Fibroblast of skin of scalp (primary cell): ENCODE measurements around the gene GHDC.
"Not testable (repeated sequence)": the region's sequence is repeated elsewhere in the genome, so short reads cannot be mapped to it uniquely, and the experiment has no call there.

Experiments
- DNase-seq: peaks from one replicate; pipeline ENCODE4 v3.0.0-alpha.2; 2013

Gene GHDC

DNA sequence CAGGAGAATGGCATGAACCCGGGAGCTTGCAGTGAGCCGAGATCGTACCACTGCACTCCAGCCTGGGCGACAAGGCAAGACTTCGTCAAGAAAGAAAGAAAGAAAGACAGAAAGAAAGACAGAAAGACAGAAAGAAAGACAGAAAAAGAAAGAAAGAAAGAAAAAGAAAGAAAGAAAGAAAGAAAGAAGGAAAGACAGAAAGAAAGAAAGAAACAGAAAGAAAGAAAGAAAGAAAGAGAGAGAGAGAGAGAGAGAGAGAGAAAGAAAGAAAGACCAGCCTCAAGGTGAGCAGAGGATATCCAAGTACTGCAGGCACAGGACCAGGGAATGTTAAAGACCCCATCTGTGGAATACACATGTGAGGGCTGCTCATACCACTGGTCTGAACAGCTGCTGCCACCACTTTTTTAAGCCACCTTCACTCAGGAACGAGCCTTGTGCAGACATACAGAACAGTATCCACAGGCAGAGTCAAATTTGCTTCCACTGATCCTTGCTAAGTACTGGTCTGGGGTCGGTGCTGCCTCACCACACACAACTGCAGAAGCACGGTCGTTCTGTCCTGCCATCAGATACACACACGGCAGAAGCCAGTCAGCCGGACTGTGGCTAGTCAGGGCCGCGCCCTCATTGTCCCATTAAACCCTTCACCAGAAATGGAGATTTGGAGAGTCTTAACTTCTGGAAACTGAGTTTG, 47.2 kb downstream of the GHDC start:
- no peak for DNase-seq

DNA sequence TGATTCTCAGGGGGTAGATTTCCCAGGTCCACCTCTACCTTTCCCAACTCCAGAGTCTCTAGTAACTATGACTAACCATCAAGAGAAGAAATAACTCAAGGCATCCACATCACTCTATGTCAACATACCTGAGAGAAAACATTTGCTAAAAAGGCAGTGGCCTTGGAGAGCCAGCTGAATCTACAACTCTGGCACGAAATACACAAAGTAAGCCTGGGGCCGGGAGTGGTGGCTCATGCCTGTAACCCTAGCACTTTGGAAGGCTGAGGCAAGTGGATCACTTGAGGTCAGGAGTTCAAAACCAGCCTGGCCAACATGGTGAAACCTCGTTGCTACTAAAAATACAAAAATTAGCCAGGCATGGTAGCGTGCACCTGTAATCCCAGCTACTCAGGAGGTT, 51.2 kb downstream of the GHDC start:
- DNase-seq: not testable (repeated sequence)

GRCh38 chr17:42142371-42142896, 51.9 kb downstream of the GHDC start:
- DNase-seq: peak; percentile 90

GRCh38 chr17:42141382-42141781, 52.9 kb downstream of the GHDC start:
- no peak for DNase-seq

GRCh38 chr17:42140690-42141089, 53.6 kb downstream of the GHDC start:
- not testable (repeated sequence) for DNase-seq
